Measurements from ENCODE around the gene MAP1B.

- TF ChIP-seq CTCF (conservative IDR thresholded peaks at IDR 0.05; ENCODE audit: low read depth, low read length), result no peak
- no peak for TF ChIP-seq ELK1 (IDR thresholded peaks at IDR 0.05; ENCODE audit: borderline replicate concordance, low read depth, low read length)
- no peak for TF ChIP-seq POLR2A (IDR thresholded peaks at IDR 0.05; ENCODE audit: low read depth, low read length)
- TF ChIP-seq MXI1 (IDR thresholded peaks at IDR 0.05; ENCODE audit: borderline replicate concordance, low read depth, low read length), result no peak
- no peak for TF ChIP-seq RAD21 (IDR thresholded peaks at IDR 0.05; ENCODE audit: low read length)
Measured at GRCh38 chr5:72106817-72107130, 501 bp upstream of the MAP1B start.
